Urinary bladder (tissue), 4 donors: ENCODE measurements around the gene CENPK. TPM values are rescaled to one million over a fixed set of nuclear protein-coding genes. Genes with fewer than 3 reads are reported as not detected.
"Not testable (repeated sequence)": the region's sequence is repeated elsewhere in the genome, so short reads cannot be mapped to it uniquely, and the experiment has no call there.

Experiments used
- DNase-seq: peaks from one replicate; pipeline ENCODE4 v3.0.0-alpha.2; 2015; ENCODE audit errors: extremely low spot score
- H3K27ac ChIP-seq: one replicate; pipeline ENCODE4 v1.5.1; 2013; ENCODE audit warnings: low read depth, mild to moderate bottlenecking, moderate library complexity
- H3K36me3 ChIP-seq: one replicate; pipeline ENCODE4 v1.6.1; 2013; ENCODE audit warnings: mild to moderate bottlenecking, moderate library complexity; ENCODE audit not compliant: insufficient read depth
- H3K4me1 ChIP-seq: one replicate; pipeline ENCODE4 v1.6.1; 2013; ENCODE audit warnings: mild to moderate bottlenecking, moderate library complexity; ENCODE audit not compliant: insufficient read depth
- H3K4me3 ChIP-seq: one replicate; pipeline ENCODE4 v1.5.1; 2013; ENCODE audit warnings: low read depth, low read length
- WGBS: extraction: QIAGEN DNeasy Blood & Tissue Kit; methylation state at CpG from one replicate; pipeline ENCODE4 v1.1.7; 2013; 5-methylcytosine and 5-hydroxymethylcytosine counted together
- polyA plus RNA-seq: library from polyadenylated mRNA; stranded (reverse); fragments of 200-250 nt; gene quantifications from one replicate; pipeline ENCODE4 v1.2.3, GENCODE V29; 2013
- total RNA-seq: library from RNA; depleted of rRNA; stranded (reverse); fragments of >200 nt; gene quantifications from one replicate; pipeline ENCODE4 v1.2.3, GENCODE V29; 2014
- donor health status: healthy with polysubstance abuse.
- donor health status: healthy.

The CENPK gene
- total and polyA plus RNA-seq, 2 donors = 1.4 to 40.4 TPM

DNA sequence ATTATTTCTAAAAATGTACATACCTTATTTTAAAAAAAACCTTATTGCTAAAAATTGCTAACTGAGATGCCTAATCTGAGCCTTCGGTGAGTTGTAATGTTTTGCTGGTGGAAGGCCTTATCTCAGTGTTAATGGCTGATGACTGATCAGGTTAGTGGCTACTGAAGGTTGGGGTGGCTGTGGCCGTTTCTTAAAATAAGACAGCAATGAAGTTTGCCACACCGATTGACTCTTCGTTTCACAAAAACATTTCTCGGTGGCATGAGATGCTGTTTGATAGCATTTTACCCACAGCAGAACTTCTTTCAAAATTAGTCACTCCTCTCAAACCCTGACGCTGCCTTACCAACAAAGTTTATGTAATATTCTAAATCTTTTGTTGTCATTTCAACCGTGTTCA lies 14.7 kb downstream of the CENPK start:
- Histone ChIP-seq H3K4me3 (no peak overlapping the region), H3K4me1 (no peaks in the 10 kb centered on the region), H3K27ac (no peak overlapping the region), H3K36me3 (no peaks in the 10 kb centered on the region)
- 91% methylated on average over 7 of the region's 7 CpGs for WGBS
- no peak for DNase-seq

DNA sequence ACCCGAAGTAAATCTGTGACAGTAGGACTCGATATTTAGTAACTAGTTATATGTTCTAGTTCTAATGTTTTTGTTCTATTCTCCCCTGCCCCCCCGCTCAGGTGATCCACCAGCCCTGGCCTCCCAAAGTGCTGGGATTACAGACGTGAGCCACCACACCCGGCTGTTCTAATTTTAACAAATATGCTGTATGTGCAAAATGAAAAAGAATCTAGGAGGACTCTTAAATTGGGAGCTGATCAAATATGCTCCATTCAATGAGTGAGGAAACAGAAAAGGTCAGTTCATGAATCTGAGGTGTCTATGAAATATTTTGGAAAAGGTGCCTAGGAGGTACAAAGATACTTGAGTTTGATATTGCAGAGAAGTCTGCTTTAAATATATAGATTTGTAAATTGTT lies 16.8 kb downstream of the CENPK start:
- 90% methylated on average over 5 of the region's 5 CpGs for WGBS

DNA sequence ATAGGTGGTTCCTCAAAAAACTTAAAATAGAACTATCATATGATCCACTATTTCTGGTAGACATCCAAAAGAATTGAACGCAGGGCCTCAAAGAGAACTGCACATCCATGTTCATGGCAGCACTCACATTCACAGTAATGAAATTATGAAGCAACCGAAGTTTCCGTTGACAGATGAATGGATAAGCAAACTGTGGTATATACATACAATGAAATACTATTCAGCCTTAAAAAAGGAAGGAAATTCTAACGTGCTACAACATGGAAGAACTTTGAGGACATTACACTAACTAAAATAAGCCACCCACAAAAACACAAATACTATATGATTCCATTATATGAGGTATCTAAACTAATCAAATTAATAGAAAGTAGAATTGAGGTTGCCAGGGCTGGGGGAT lies 18.5 kb downstream of the CENPK start:
- H3K27ac ChIP-seq = no peak overlapping the region
- no peaks in the 10 kb centered on the region for H3K36me3 ChIP-seq
- no peak for DNase-seq
- WGBS = 98% methylated on average over 4 of the region's 4 CpGs
- no peak overlapping the region for H3K4me3 ChIP-seq
- no peaks in the 10 kb centered on the region for H3K4me1 ChIP-seq

More for the DNA sequence above, 16.8 kb downstream of the CENPK start:
- Histone ChIP-seq H3K4me1 (no peaks in the 10 kb centered on the region), H3K4me3 (no peak overlapping the region), H3K27ac (no peak overlapping the region), H3K36me3 (no peaks in the 10 kb centered on the region)
- no peak for DNase-seq

DNA sequence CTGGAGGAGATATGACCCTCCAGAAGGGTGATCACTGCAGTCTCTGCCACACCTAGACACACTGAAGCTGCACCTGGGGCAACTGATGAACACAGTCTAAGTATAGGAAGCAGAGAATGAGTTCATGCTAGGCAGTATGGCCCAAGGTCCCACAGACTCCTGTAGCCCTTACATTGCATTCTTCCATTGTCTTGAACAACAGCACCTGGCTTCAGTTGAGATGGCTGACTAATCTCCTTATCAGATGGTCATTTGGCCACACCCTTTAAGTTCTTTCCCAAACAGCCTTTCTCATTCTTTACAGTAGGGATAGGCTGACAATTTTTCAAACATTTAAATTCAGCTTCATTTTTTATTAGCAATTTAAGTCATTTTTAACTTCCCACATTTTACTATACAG lies 23.1 kb downstream of the CENPK start:
- no peaks in the 10 kb centered on the region for H3K4me1 ChIP-seq
- H3K27ac ChIP-seq = no peak overlapping the region
- no peaks in the 10 kb centered on the region for H3K36me3 ChIP-seq
- H3K4me3 ChIP-seq = no peak overlapping the region
- no peak for DNase-seq

DNA sequence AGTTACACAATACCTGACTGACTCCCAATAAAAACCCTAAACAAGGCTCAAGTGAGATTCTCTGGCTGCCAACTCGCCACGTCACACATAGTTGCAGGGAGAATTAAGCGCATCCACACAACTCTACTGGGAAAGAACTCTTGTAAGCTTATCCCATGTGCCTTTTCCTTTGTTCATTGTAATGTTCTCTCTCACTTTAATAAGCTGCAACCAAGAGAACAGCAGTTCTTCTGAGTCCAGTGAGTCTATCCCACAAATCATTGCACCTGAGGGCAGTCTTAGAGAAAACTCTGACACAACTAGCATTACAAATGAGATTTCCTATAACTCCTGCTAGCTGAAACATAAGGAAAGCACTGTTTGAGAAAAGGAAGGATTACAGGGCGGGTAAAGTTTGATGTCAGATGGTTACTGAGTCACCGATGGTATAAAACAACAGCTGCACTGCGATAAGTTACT lies 27.4 kb downstream of the CENPK start:
- Histone ChIP-seq H3K27ac (no peak overlapping the region), H3K36me3 (no peaks in the 10 kb centered on the region), H3K4me3 (no peak overlapping the region), H3K4me1 (no peaks in the 10 kb centered on the region)
- 92% methylated on average over 6 of the region's 6 CpGs for WGBS
- DNase-seq = no peak

DNA sequence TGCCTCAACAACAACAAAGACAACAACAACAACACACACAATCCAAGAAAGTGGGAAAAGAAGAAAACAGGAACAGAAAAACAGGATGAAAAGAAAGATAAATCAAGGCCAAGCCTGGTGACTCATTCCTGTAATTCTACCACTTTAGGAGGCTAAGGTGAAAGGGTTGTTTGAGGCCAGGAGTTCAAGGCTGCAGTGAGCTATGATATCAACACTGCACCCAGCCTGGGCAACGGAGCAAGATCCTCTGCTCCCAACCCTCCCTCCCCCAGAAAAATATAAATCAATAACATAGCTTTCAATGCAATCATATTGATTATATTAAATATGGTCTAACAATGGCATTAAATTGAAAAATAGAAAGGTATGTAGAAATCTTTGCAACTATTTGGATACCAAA lies 32.1 kb downstream of the CENPK start:
- 97% methylated on average over 1 of the region's 1 CpG for WGBS
- no peak for DNase-seq
- no peak overlapping the region for H3K4me3 ChIP-seq

DNA sequence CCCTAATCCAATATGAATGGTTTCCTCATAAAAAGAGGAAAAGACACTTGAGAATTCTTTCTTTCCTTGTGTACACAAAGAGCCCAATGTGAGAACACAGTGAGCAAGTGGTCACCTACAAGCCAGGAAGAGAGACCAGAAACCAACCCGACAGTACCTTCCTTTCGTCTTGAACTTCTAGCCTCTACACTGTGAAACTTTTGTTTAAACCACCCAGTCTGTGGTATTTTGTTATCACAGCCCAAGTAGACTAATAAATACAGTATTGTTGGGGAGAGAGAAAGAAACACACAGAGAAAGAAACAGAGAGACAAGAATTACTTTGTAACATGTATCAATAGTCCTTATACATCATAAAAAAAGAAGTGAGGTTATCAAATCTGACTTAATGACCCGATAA lies 37.2 kb downstream of the CENPK start:
- Histone ChIP-seq H3K4me1 (no peaks in the 10 kb centered on the region), H3K27ac (no peak overlapping the region), H3K36me3 (no peaks in the 10 kb centered on the region), H3K4me3 (no peak overlapping the region)
- DNase-seq = no peak
- WGBS = 94% methylated on average over 3 of the region's 3 CpGs

More for the DNA sequence above, 32.1 kb downstream of the CENPK start:
- H3K36me3 ChIP-seq = no peaks in the 10 kb centered on the region
- no peaks in the 10 kb centered on the region for H3K4me1 ChIP-seq
- H3K27ac ChIP-seq = no peak overlapping the region

DNA sequence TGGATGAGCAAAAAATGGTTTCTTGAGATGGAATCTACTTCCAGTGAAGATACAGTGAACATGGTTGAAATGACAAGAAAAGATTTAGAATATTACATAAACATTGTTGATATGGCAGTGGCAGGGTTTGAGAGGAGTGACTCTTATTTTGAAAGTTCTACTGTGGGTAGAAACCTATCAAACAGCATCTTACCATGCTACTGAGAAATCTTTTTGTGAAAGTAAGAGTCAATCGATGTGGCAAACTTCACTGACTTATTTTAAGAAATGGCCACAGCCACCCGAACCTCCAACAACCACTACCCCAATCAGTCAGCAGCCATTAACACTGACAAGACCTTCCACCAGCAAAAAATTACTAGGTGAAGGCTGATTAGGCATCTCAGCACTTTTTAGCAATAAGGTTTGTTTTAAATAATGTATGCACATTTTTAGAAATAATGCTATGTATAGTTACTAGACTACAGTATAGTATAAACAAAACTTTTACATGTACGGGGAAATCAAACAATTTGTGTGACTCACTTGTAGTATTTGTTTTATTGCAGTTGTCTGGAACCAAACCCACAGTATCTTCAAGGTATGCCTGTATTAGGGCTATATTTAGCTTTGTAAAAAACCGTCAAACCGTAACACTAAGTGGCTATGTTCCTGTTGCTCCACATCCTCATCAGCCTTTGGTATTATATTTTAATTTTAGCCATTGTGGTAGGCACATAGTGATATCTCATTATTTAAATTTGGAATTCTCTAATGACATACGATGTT lies 50.6 kb downstream of the CENPK start:
- 66% methylated on average over 6 of the region's 6 CpGs for WGBS
- H3K36me3 ChIP-seq = no peaks in the 10 kb centered on the region
- DNase-seq = no peak
- no peak overlapping the region for H3K4me3 ChIP-seq
- H3K27ac ChIP-seq = no peak overlapping the region
- no peaks in the 10 kb centered on the region for H3K4me1 ChIP-seq

DNA sequence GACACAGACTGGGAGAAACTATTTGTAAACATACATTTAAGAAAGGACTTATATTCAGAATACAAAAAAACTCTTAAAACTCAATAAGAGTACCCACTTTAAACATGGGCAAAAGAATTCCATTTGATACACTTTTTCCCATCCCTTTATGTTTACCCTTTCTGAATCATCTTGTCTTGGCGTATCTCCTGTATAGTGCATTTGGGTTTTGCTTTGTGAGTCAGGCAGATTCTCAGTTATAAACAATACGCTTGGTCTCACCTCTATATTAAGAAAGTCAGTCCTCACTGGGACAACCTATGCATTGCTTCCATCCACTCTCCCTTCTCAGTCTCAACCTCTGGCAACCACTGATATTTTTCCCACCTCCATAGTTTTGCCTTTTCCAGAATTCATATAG lies 54.0 kb downstream of the CENPK start:
- 93% methylated on average over 2 of the region's 2 CpGs for WGBS
- Histone ChIP-seq H3K4me3 (no peak overlapping the region), H3K36me3 (no peaks in the 10 kb centered on the region), H3K4me1 (no peaks in the 10 kb centered on the region), H3K27ac (no peak overlapping the region)
- DNase-seq = no peak

DNA sequence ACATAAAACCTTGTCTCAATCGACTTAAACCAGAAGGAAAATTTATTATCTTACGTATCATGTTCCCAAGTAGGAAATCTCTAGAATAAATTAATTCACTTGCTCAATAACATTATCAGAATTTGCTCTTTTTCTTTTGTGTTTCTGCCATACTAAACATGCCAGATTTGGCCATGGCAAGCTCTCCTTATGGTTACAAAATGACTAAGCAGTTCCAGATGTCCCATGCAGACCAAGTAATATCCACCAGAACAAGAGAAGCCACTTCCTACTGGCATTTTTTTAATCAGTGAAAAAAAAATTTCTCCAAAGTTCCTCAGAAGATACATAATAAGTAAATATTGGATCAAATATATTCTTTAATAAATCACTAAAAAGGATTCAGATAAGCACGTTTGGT lies 56.0 kb downstream of the CENPK start:
- Histone ChIP-seq H3K36me3 (no peaks in the 10 kb centered on the region), H3K4me3 (no peak overlapping the region), H3K27ac (no peak overlapping the region), H3K4me1 (no peaks in the 10 kb centered on the region)
- no peak for DNase-seq
- 64% methylated on average over 3 of the region's 3 CpGs for WGBS

DNA sequence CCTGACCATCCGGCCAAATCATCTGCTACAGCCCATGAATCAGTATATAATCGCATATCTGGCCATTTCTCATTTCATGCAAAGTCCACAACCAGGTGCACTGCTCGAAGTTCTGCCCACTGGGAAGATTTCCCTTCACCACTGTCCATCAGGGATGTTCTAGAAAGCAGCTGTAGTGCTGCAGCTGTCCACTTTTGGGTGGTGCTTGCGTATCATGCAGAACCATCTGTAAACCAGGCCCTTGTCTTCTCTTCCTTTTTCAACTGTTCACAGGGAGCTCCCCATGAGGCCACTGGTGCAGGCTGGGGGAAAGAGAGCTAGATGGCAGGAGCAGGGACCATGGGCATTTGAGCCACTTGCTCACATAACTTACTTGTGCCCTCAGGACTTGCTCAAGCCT lies 73.8 kb downstream of the CENPK start:
- Histone ChIP-seq H3K4me1 (no peaks in the 10 kb centered on the region), H3K36me3 (no peaks in the 10 kb centered on the region), H3K4me3 (no peak overlapping the region), H3K27ac (no peak overlapping the region)
- no peak for DNase-seq
- 91% methylated on average over 4 of the region's 4 CpGs for WGBS

DNA sequence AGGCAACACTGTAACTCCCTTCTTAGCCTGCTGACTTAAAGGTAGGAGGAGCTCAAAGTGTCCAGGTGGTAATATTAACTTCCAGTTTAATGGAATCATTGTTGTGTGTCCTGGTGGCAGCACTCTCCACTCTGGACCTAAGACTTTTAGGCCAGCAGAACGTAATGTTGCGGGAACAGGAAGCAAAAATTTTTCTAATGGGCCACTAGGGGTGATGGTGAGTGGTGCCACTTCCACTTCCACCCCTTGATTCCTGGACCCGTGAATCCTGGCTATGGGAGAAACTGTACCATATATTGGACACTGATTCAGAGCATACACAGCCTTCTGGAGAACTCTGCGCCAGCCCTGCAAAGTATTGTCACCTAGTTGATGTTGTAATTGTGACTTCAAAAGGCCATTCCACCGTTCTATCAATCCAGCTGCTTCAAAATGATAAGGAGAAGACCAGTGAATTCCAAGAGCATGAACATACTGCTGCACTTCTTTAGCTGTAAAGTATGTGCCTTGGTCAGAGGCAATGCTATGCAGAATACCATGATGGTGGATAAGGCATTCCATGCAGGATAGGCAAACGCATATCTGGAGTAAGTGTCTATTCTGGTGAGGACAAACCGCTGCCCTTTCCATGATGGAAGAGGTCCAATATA lies 74.8 kb downstream of the CENPK start:
- H3K36me3 ChIP-seq, H3K4me1 ChIP-seq, H3K27ac ChIP-seq, DNase-seq, H3K4me3 ChIP-seq: not testable (repeated sequence)
- 88% methylated on average over 7 of the region's 7 CpGs for WGBS

DNA sequence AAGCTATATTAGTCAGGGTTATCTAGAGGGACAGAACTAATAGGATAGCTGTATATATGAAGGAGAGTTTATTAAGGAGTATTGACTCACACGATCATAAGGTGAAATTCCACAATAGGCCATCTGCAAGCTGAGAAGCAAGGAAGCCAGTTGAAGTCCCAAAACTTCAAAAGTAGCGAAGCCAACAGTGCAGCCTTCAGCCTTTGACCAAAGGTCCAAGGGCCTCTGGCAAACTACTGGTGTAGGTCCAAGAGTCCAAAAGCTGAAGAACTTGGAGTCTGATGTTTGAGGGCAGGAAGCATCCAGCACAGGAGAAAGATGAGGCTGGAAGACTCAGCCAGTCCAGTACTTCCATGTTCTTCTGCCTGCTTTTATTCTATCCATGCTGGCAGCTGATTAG lies 76.2 kb downstream of the CENPK start:
- 95% methylated on average over 2 of the region's 2 CpGs for whole genome bisulfite sequencing
- not testable (repeated sequence) for DNase-seq, H3K4me3 ChIP-seq, H3K27ac ChIP-seq, H3K36me3 ChIP-seq, H3K4me1 ChIP-seq

DNA sequence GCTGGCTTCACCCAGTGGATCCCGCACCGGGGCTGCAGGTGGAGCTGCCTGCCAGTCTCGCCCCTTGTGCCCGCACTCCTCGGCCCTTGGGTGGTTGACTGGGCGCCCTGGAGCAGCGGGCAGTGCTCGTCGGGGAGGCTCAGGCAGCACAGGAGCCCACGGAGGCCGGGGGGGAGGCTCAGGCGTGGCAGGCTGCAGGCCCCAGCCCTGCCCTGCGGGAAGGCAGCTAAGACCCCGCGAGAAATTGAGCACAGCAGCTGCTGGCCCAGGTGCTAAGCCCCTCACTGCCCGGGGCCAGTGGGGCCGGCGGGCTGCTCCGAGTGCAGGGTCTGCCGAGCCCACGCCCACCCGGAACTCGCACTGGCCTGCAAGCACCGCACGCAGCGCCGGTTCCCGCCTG lies 77.6 kb downstream of the CENPK start:
- no peaks in the 10 kb centered on the region for H3K4me1 ChIP-seq
- H3K27ac ChIP-seq = no peak overlapping the region
- no peak overlapping the region for H3K4me3 ChIP-seq
- WGBS = 98% methylated on average over 27 of the region's 28 CpGs
- no peak for DNase-seq
- H3K36me3 ChIP-seq = no peaks in the 10 kb centered on the region
